ENCODE data around the gene PTH1R.

The PTH1R gene

GRCh38 chr3:46930166-46930944 is 52.8 kb downstream of the PTH1R start:
- DNase-seq (ENCODE audit: low read depth), result no peak

- no peak for DNase-seq (ENCODE audit: low read depth)
Measured at GRCh38 chr3:46930945-46931403, 53.5 kb downstream of the PTH1R start.

GRCh38 chr3:46931631-46932331 is 54.3 kb downstream of the PTH1R start:
- no peak for DNase-seq (ENCODE audit: low read depth)

DNA sequence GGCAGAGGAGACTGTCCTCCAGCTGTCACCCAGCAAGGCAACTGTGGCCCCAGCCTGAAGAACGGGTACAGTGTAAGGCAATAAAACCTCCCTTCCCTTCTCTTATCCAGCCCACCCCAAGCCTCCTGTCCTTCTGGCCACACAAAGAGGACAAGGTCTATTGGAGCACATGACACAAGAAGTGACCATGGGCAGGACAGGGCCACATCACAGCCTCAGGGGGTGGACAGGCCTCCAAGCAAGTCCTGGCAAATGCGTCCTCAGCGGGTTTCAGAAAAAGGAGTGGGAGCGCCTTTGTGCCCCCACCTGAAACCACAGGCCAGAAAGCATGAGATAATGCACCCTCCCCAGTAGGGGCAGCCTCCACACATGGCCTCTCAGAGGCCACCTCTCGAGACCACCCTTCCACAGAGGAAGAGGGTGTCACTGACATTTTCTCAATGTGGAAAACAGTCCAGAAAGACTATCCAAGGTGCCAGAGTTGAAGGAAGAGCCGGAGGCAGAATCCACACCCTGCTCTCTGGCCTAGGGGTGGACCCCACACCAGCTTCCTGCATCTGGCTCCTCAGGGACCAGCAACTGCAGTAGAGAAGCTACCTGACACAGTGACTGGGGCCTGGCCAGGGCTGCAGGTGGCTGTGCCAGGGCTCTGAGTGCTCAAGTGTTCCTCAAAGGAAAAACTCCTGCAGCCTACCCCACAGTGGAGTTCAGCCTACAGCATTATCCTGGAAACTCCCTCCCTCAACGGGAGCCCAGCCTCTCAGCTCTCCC is 55.1 kb downstream of the PTH1R start:
- no peak for DNase-seq (ENCODE audit: low read depth)

DNA sequence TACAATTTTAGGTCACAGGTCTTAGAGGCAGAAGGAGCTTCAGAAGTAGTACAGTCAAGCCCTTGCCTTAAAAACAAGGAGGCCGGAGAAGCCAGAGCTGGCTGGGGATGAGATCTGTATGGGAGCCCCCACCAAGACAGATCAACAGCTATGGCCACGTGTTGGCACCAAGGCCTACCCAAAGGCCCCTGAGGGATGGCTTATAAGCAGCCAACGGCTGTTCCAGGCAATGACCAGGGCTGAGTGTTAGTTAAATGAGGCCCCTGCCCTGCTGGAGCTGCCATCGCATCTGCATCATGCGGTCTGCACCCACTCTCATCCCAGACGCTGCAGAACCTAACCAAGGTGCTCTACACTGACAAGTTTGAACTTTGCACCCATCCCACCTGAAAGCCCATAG is 55.7 kb downstream of the PTH1R start:
- DNase-seq (ENCODE audit: low read depth), result no peak

GRCh38 chr3:46934072-46934471 is 56.6 kb downstream of the PTH1R start:
- no peak for DNase-seq (ENCODE audit: low read depth)

DNA sequence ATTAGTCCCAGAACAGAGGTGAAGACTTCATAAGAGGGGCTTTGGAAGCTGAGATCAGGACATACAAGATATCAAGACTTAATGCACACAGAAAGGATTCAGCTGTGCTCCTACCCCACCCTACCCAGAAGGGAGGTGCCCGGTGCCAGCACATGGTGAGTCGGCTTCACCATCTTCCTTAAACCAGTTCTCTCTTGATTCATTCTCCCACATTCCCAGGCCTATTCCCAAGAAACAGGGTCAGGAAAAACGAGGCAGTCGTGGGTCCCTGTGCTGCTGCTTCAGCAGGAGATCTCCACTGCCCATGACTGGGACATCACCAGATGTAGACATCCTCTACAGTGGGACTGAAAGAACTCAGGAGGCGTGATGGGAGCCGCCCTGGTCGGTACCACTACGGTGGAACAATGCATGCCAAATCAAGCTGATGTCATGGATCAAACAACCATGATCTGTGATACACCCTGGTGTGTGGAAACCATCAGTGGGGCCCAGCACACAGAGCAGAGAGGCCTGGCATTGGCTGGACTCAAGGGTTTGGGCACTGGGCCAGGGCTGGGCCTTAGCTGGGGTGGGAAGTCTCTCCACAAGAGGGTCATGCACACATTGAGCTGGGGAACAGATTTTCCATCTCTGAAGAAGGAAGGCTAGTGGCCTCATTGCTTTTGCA is 57.1 kb downstream of the PTH1R start:
- no peak for DNase-seq (ENCODE audit: low read depth)

DNA sequence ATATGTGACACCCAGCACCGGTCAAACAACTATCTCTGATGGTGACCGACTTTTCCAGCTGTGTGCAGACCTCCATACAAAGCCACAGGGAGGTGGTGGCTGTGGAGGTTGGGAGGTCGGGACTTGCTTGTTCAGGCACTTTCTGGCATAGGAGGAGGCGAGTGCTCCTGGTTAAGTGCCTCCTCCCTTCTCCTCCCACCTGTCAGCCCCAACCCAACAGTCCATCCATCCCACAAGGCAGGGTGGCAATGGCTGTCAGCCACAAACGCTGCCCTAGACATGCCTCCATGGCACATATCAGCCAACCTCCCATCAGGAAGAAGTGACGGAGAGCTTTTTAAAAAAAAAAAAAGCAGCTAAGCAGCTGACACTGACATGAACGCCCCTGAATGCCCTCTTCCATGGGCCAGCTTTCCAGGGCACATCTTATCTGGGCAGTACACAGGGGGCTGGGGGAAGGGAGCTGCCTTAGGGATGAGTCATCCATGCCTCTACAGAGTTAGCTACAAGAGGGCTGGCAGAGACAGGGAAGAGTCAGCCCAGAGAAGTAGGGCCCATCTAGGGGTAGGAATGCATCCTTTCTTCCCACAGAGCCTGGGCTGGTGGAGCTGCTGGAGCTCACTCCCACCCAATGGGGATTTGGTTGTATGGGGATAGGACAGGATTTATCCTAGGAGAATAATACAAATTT is 57.8 kb downstream of the PTH1R start:
- no peak for DNase-seq (ENCODE audit: low read depth)

DNA sequence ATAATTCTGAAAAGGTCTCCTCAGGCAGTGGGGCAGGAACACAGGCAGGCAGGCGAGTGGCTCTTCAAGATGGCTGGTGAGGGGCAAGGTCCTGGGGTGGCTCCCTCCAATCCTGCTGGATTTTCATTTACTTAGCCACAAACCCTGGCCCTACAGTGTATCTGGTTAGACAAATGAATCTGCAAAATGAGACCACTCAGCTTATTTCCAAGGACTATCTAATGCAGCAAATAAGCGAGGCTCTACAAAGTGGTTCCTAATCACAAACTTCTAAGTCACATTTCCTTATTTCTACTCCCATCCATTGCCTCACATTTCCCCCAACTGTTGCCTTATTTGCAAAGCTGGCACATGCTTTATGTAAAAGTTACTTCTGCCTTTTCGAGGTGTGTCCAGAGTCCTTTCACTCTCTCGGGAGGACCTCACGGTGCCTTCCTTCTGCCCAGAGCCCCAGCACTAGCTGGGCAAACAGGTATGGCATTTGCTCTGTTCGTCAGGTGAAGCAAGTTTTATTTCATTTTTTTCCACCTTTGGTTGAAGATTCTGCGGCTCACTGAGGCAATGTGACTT is 58.6 kb downstream of the PTH1R start:
- DNase-seq (ENCODE audit: low read depth), result no peak

DNA sequence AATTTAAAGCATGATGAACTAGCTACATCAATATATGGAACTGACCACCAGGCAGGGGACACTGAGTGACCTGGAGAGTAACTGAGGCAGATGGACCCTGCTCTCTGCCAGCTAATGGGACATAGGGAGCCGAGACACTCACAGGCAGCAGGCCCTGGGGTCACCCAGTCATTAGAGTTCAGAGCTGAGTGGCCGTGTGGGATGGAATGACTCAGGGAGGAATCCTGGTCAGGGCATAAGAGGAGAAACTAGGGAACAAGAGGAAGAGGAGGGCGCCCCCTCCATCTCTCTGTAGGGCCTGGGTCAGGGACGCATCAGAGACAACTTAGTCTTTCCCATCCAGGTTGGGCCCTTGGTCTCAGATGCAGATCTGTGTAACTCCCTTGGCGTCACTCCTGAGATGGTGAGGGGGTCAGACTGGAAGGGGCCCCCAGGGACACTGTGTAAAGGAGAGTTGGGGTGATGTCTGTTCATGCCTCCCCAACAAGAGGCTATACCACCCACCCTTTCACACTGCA is 59.3 kb downstream of the PTH1R start:
- DNase-seq (ENCODE audit: low read depth), result no peak

DNA sequence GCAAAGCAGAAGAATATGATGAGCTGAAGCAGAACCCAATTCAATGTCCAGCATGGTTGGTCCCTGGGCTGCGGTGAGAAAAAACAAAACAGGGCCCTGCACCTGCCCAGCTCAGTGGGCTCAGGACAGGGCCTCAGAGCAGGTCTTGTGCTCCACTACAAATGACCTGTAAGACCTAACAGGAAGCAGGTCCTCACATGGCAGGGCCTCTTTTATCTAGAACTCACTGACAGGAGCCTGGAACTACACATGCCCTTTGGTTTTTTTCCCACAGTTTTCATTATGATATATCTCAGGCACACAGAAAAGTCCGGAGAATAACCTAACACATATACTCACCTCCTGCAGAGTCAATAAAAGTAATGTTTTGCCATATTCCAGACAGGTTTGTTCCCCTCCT is 60.6 kb downstream of the PTH1R start:
- DNase-seq (ENCODE audit: low read depth), result no peak

- DNase-seq (ENCODE audit: low read depth), result no peak
Measured at GRCh38 chr3:46939578-46940445, 62.3 kb downstream of the PTH1R start.

DNA sequence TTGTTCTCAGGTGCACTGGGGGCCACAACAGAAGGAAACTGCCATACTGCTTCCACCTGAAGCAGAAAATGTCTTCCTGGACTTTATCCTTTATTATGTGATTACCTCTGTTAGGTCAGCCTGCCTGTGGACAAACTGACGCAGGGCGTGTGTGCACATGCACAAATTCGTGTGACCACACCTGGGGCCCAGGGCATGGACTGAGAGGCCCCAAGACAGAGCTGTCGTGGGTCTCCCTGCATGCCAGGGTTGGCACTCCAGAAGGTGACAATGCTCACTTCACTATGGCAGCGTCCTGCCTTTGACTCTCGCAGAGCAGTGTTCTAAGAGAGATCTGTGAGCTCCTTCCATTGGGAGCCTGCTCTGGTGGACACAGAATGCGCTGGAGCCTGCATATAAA is 64.6 kb downstream of the PTH1R start:
- no peak for DNase-seq (ENCODE audit: low read depth)

- no peak for DNase-seq (ENCODE audit: low read depth)
Measured at GRCh38 chr3:46942481-46943236, 65.1 kb downstream of the PTH1R start.

DNA sequence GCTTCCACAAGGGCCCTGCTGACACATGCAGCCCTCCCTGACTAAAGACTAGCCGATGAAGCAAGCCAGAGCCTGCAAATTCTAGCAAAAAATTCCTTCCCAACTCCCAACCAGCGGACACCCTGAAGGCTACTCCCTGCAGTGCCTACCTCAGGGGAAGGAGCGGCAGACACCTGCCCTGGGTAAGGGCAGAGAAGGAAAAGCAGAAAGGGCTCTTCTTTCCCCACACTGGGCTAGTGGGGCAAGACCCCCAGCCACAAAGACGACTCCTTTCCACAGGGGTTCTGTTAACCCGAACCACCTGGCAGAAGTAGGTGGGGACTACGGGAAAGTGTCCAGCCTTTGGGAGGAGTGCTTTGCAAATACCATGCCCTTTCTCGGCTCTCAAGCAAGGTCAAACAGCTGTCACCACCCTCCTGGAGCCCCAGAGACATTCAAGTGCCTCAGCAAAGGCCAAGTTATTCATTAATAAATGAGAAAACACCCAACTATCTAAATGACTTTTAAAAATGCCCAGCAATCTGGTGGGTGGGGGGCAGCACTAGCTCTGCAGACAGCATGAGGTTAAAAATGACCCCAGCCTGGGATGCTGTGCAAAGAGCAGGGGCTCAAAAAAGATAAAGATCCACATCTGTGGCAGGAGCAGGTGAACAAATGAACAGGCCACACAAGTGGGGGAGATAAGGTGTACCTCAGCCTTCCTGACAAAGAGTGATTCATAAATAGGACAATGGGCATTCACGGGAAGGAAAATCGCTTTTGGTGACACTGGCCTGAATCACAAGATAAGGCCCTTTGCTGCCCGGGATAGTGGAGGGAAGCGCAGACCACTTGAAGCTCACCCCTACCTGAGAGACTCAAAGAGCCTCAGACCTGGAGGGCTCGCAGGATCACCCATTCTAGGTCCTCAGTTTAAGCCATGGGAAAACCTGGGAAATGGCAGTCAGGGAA is 66.0 kb downstream of the PTH1R start:
- DNase-seq (ENCODE audit: low read depth), result no peak

- DNase-seq (ENCODE audit: low read depth), result no peak
Measured at GRCh38 chr3:46944191-46944590, 66.7 kb downstream of the PTH1R start.

DNA sequence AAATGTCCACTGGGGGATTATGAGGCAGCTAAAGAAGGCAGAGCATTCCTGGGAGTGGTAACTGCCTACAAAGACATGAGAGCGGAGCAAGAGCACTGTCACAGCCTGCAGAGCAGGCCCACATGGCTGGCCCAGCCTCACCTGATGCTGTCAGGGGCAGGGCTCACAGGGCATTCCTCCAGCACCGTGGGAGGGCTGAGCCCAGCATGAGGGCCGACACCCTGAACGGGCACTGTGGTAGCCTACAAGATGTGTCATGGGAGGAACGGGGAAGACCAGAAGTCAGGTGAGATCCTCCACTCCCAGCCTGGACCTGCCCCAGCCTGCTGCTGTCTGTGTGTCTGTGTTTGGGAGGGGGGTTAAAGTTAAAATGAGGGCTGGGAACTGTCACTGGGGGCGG is 68.9 kb downstream of the PTH1R start:
- no peak for DNase-seq (ENCODE audit: low read depth)

DNA sequence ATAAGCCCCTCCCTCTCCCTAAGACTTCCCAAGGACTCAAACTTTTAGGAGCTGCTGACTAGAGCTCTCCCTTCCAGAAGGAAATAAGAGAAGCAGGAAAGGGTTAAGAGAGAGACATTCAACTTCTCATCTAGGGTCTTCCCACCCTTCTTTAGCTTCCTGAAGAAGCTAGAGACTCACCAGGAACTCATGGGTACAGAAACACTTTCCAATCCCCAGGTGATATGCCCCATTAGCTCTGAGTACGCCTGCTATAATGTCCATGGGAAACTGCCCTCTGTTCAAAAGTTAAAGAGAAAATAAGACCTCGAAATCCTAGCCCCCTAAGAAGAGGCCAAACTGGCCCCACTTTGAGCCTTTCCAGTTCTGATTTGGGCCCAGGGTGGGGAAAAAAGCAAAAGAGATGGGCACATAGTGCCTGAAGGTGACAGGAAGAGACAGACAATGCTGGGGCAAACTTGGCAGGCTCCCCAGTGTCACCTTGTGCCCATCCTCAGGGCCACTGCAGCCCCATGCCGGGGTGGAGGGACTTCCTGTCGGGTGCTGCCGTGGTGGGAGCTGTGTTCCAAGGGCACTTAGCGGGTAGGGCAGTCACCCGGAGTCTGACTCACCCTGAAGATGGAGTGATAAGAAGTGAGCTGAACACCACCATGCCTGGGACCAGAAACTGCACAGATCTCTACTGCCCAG is 69.5 kb downstream of the PTH1R start:
- DNase-seq (ENCODE audit: low read depth), result no peak
